Stimulated activated CD4-positive, alpha-beta T cell treated with anti-CD3 and anti-CD28 coated beads, Interleukin-1b, Interleukin-23, amount 100 ng/mL, for 4 hours (primary cell): Measurements from ENCODE around the gene CSTB.

Experiments
- DNase-seq, 2 donors: peaks; one replicate each; pipeline ENCODE4 v3.0.0-alpha.2; 2020; ENCODE audit warnings: low read depth in 2 of 2

CSTB gene

GRCh38 chr21:43790010-43790524, 14.0 kb upstream of the CSTB start:
- no peak for DNase-seq

GRCh38 chr21:43789276-43790009, 13.3 kb upstream of the CSTB start, which contains the start of gene RRP1:
RRP1 (plus strand) TSS chr21:43789577; CDS start chr21:43789630, 53 bp downstream.
- DNase-seq: peak; percentile 94

- DNase-seq: no peak
Observed at GRCh38 chr21:43786807-43787440, 10.8 kb upstream of the CSTB start.

GRCh38 chr21:43786300-43786806, 10.2 kb upstream of the CSTB start:
- no peak for DNase-seq

GRCh38 chr21:43785134-43785533, 9.0 kb upstream of the CSTB start:
- DNase-seq: no peak

- DNase-seq: no peak
Observed at GRCh38 chr21:43783098-43783700, 7.1 kb upstream of the CSTB start.

GRCh38 chr21:43782431-43783097, 6.5 kb upstream of the CSTB start:
- DNase-seq: no peak

GRCh38 chr21:43781846-43782245, 5.7 kb upstream of the CSTB start:
- DNase-seq: no peak

GRCh38 chr21:43779660-43780059, 3.6 kb upstream of the CSTB start:
- no peak for DNase-seq

- no peak for DNase-seq
Observed at GRCh38 chr21:43778469-43779335, 2.6 kb upstream of the CSTB start.

GRCh38 chr21:43777953-43778352, 1.8 kb upstream of the CSTB start:
- DNase-seq: no peak

GRCh38 chr21:43775190-43775589, 918 bp downstream of the CSTB start:
- DNase-seq: no peak

GRCh38 chr21:43774163-43774562, 1.9 kb downstream of the CSTB start:
- no peak for DNase-seq

GRCh38 chr21:43772425-43772821, 3.7 kb downstream of the CSTB start:
- DNase-seq: no peak

- DNase-seq: no peak
Observed at GRCh38 chr21:43771698-43772424, 4.2 kb downstream of the CSTB start.

- no peak for DNase-seq
Observed at GRCh38 chr21:43771199-43771675, 4.9 kb downstream of the CSTB start.

GRCh38 chr21:43770066-43770655, 5.9 kb downstream of the CSTB start:
- DNase-seq: no peak

- no peak for DNase-seq
Observed at GRCh38 chr21:43769325-43769958, 6.7 kb downstream of the CSTB start.

GRCh38 chr21:43768868-43769167, 7.3 kb downstream of the CSTB start:
- DNase-seq: no peak
